Measurements from ENCODE around the gene GPRIN3. TPM values are rescaled to one million over a fixed set of nuclear protein-coding genes. Genes with fewer than 3 reads are reported as not detected.
A peak's percentile ranks its signal among the peaks of the same experiment; 100 is the strongest.
"Not testable (repeated sequence)": the region's sequence is repeated elsewhere in the genome, so short reads cannot be mapped to it uniquely, and the experiment has no call there.

The GPRIN3 gene
- total RNA-seq, 2 experiments from 2014 or later: 9.2 to 9.4 TPM

DNA sequence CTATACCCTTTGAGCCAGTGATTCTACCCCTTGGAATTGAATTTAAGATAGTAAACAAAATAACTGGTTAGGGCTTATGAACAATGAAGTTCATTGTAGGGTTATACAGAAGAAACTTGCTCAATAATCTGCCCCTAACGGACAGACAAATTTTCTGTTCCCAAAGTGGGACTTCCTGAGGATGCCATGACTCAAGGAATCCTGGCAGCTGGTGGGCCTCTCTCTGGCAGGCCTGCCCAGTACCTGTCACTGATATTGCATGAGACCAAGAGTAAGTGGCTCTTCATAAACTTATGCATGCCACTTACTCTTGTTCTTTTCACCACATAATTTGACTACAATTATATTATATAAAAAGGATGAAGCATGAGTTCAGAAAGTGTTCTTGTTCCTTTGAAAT lies 41.5 kb downstream of the GPRIN3 start:
- Mint-ChIP-seq H3K36me3 (peaks cover 14% of the 10 kb centered on the region), H3K4me1 (peaks cover 21% of the 10 kb centered on the region), H3K27me3 (no peaks in the 10 kb centered on the region), H3K9me3 (peaks cover 5% of the 10 kb centered on the region), H3K27ac (no peak overlapping the region), H3K4me3 (no peak overlapping the region)
- DNase-seq: no peak

GRCh38 chr4:89263265-89263664 lies 44.3 kb downstream of the GPRIN3 start:
- no peak overlapping the region for H3K27ac Mint-ChIP-seq
- H3K9me3 Mint-ChIP-seq: peaks cover 5% of the 10 kb centered on the region
- peaks cover 12% of the 10 kb centered on the region for H3K36me3 Mint-ChIP-seq
- no peak for DNase-seq
- H3K4me1 Mint-ChIP-seq: peaks cover 25% of the 10 kb centered on the region
- no peak overlapping the region for H3K4me3 Mint-ChIP-seq
- H3K27me3 Mint-ChIP-seq: no peaks in the 10 kb centered on the region

GRCh38 chr4:89259301-89260028 lies 48.1 kb downstream of the GPRIN3 start:
- H3K9me3 Mint-ChIP-seq: peaks cover 5% of the 10 kb centered on the region
- DNase-seq: no peak
- H3K27me3 Mint-ChIP-seq: no peaks in the 10 kb centered on the region
- no peak overlapping the region for H3K27ac Mint-ChIP-seq
- no peak overlapping the region for H3K4me3 Mint-ChIP-seq
- H3K4me1 Mint-ChIP-seq: peaks cover 40% of the 10 kb centered on the region
- peaks cover 10% of the 10 kb centered on the region for H3K36me3 Mint-ChIP-seq

DNA sequence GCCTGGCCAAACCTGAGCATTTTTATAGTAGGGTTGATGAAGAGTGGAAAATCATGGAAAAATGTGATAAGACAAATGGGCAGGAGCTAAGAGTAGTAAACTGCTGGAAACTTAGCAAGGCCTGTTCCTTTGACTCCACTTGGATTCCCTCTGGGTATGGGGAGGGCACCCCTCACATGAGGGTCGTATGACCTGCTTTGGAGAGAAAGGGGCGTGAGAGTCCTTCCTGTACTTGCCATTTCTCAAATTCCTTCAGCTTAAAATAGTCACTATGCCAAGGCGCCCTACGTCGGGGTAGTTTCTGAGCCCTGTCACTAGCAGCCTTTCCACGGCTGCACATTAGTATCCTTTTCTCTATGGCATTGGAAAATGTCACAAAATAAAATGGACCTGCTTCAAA lies 49.1 kb downstream of the GPRIN3 start:
- Mint-ChIP-seq H3K4me3 (no peak overlapping the region), H3K27ac (no peak overlapping the region), H3K36me3 (peaks cover 4% of the 10 kb centered on the region), H3K27me3 (no peaks in the 10 kb centered on the region), H3K4me1 (peaks cover 37% of the 10 kb centered on the region), H3K9me3 (peaks cover 2% of the 10 kb centered on the region)
- no peak for DNase-seq

DNA sequence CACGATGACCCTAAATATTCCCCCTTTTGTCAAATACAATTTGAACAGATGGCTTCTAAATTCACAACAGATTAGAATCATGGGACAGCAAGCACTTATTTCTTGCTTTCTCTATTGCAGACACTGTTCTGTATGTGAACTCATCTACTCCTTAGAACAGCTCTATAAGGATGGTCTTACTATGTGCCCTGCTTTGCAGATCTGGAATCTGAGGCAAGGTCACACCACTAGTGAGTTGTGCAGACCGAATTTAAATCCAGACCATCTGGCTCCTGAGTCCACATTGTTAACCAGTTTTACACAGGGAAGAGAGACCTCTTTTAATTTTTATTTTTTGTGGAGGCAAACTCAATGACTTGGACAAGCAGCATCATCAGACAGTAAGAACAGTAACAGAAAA lies 50.2 kb downstream of the GPRIN3 start:
- Mint-ChIP-seq H3K36me3 (peaks cover 3% of the 10 kb centered on the region), H3K27ac (no peak overlapping the region), H3K4me1 (peaks cover 37% of the 10 kb centered on the region), H3K27me3 (no peaks in the 10 kb centered on the region), H3K4me3 (no peak overlapping the region), H3K9me3 (peaks cover 2% of the 10 kb centered on the region)
- DNase-seq: no peak

DNA sequence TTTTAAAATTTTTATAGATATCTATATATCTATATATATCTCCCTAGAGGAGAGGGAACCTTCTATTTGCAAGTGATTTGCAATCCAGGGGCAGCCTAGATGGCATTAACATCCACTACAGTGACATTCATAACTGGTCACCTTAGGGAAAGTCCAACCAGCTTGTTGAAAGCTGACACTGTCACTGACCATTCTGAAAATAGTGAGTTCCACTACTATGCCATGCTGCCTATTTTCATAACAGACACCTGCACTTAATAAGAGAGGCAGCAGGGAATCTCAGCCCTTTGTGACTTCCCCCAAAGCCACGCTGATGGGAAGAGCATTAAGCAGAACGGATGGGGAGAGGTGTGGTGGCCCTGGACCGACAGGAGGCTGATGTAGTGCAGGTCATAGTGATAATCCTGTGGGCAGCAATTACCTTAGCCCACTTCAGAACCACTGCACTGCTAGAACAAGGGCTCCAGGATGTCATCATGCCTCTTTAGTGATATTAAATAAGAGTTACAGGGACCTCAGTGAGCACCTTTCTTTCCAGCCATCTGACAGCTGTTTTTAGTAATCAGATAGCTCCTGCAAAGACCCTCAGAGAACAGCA lies 51.3 kb downstream of the GPRIN3 start:
- Mint-ChIP-seq H3K9me3 (peaks cover 2% of the 10 kb centered on the region), H3K27ac (no peak overlapping the region), H3K4me1 (peaks cover 37% of the 10 kb centered on the region), H3K27me3 (no peaks in the 10 kb centered on the region), H3K4me3 (no peak overlapping the region), H3K36me3 (peaks cover 3% of the 10 kb centered on the region)
- DNase-seq: no peak

GRCh38 chr4:89254847-89255246 lies 52.8 kb downstream of the GPRIN3 start:
- no peaks in the 10 kb centered on the region for H3K27me3 Mint-ChIP-seq
- DNase-seq: peak; percentile 14
- H3K4me3 Mint-ChIP-seq: no peak overlapping the region
- H3K4me1 Mint-ChIP-seq: peaks cover 28% of the 10 kb centered on the region
- H3K36me3 Mint-ChIP-seq: peaks cover 3% of the 10 kb centered on the region
- peaks cover 2% of the 10 kb centered on the region for H3K9me3 Mint-ChIP-seq
- H3K27ac Mint-ChIP-seq: no peak overlapping the region

- H3K4me1 Mint-ChIP-seq: peaks cover 28% of the 10 kb centered on the region
- not testable (repeated sequence) for H3K27ac Mint-ChIP-seq, DNase-seq, H3K9me3 Mint-ChIP-seq, H3K36me3 Mint-ChIP-seq, H3K4me3 Mint-ChIP-seq, H3K27me3 Mint-ChIP-seq
These were observed 53.3 kb downstream of the GPRIN3 start for GRCh38 chr4:89254347-89254746.

GRCh38 chr4:89253935-89254334 lies 53.7 kb downstream of the GPRIN3 start:
- H3K4me3 Mint-ChIP-seq: no peak overlapping the region
- peaks cover 9% of the 10 kb centered on the region for H3K36me3 Mint-ChIP-seq
- H3K27ac Mint-ChIP-seq: no peak overlapping the region
- H3K27me3 Mint-ChIP-seq: no peaks in the 10 kb centered on the region
- peaks cover 2% of the 10 kb centered on the region for H3K9me3 Mint-ChIP-seq
- peaks cover 28% of the 10 kb centered on the region for H3K4me1 Mint-ChIP-seq
- no peak for DNase-seq

GRCh38 chr4:89253311-89253710 lies 54.3 kb downstream of the GPRIN3 start:
- Mint-ChIP-seq H3K27ac (no peak overlapping the region), H3K27me3 (no peaks in the 10 kb centered on the region), H3K36me3 (peaks cover 9% of the 10 kb centered on the region), H3K4me3 (no peak overlapping the region), H3K9me3 (peaks cover 2% of the 10 kb centered on the region), H3K4me1 (peaks cover 24% of the 10 kb centered on the region)
- DNase-seq: no peak

- no peak for DNase-seq
- Mint-ChIP-seq H3K4me3 (no peak overlapping the region), H3K9me3 (peaks cover 2% of the 10 kb centered on the region), H3K4me1 (peaks cover 12% of the 10 kb centered on the region), H3K27me3 (no peaks in the 10 kb centered on the region), H3K27ac (no peak overlapping the region), H3K36me3 (peaks cover 18% of the 10 kb centered on the region)
These were observed 56.2 kb downstream of the GPRIN3 start for GRCh38 chr4:89251396-89251795.

- Mint-ChIP-seq H3K9me3 (peaks cover 2% of the 10 kb centered on the region), H3K4me1 (peaks cover 10% of the 10 kb centered on the region)
These were observed 57.8 kb downstream of the GPRIN3 start for GRCh38 chr4:89249716-89250361.

GRCh38 chr4:89249313-89249712 lies 58.3 kb downstream of the GPRIN3 start:
- no peaks in the 10 kb centered on the region for H3K9me3 Mint-ChIP-seq
- no peaks in the 10 kb centered on the region for H3K27me3 Mint-ChIP-seq
- peaks cover 8% of the 10 kb centered on the region for H3K4me1 Mint-ChIP-seq
- H3K27ac Mint-ChIP-seq: no peak overlapping the region
- no peak for DNase-seq
- H3K36me3 Mint-ChIP-seq: peaks cover 18% of the 10 kb centered on the region
- no peak overlapping the region for H3K4me3 Mint-ChIP-seq

More at GRCh38 chr4:89249716-89250361, 57.8 kb downstream of the GPRIN3 start:
- H3K36me3 Mint-ChIP-seq: peaks cover 20% of the 10 kb centered on the region
- H3K27ac Mint-ChIP-seq: no peak overlapping the region
- DNase-seq: no peak
- H3K4me3 Mint-ChIP-seq: no peak overlapping the region
- no peaks in the 10 kb centered on the region for H3K27me3 Mint-ChIP-seq

DNA sequence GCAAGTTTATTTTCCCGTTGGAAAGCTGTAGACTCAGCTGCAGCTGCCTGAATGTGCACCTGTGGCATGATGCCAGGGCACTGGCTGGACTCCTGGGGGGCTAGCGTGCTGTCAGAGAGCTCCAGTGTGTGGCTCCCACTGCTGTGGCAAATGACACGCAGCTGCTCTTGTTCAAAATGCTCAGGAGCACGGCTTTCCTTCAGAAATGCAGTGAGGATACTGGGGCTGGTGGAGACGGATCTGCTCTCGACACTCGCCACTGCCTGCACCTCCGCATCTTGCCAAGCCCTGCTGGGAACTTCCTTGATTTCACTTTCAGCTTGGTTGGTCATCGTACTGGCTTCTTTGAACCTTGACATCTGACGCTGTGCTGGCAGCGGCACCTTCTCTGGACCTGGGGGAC lies 58.7 kb downstream of the GPRIN3 start:
- no peak for DNase-seq
- H3K27me3 Mint-ChIP-seq: no peaks in the 10 kb centered on the region
- H3K4me3 Mint-ChIP-seq: no peak overlapping the region
- H3K36me3 Mint-ChIP-seq: peaks cover 18% of the 10 kb centered on the region
- no peaks in the 10 kb centered on the region for H3K9me3 Mint-ChIP-seq
- no peak overlapping the region for H3K27ac Mint-ChIP-seq
- H3K4me1 Mint-ChIP-seq: peaks cover 8% of the 10 kb centered on the region

DNA sequence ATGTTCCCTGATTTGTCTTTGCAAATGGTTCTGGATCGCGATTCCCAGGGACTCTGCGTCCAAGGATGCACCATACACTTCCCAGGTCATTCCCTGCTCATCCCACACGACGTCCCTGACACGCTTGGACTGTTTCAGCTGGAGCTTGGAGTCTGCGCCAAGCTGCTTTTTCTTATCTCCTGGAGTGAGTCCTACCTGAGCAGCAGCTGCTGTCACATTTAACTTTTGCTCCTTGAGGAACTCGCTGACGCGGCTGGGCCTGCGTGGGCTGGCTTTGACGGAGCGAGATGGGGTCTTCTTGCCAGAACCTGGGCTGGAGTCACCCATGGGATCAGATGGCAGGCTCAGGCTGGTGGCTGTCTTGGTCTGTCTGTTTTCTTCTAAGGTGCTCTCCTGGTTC lies 59.6 kb downstream of the GPRIN3 start:
- Mint-ChIP-seq H3K4me1 (peaks cover 18% of the 10 kb centered on the region), H3K27ac (no peak overlapping the region), H3K4me3 (no peak overlapping the region), H3K27me3 (no peaks in the 10 kb centered on the region), H3K9me3 (no peaks in the 10 kb centered on the region), H3K36me3 (peaks cover 21% of the 10 kb centered on the region)
- no peak for DNase-seq
